IMR-90 (cell line): ENCODE results near the gene FAM20C. TPM values are rescaled to one million over a fixed set of nuclear protein-coding genes. Genes with fewer than 3 reads are reported as not detected.

ENCODE experiments used
- ATAC-seq: fragments of 200-7000 bp; cut with Tn5 transposase; 2 replicates; pipeline ENCODE4 v1.9.1; 2020; ENCODE audit warnings: low read depth, mild to moderate bottlenecking, moderate library complexity
- BruUV-seq: library from RNA; stranded (reverse); fragments of 400-500 nt; replicated peaks from 2 replicates; lab custom pipeline; 2021; lab: Mats Ljungman, UMichigan
- CTCF ChIA-PET: fragments of 300-600 bp; formaldehyde crosslinking; extraction: SDS; loops from one replicate; lab custom pipeline; 2021; ENCODE audit warnings: antibody characterized with exemption; lab: Yijun Ruan, JAX
- POLR2A ChIA-PET: fragments of 300-600 bp; sonication (Branson Sonifier 250); formaldehyde crosslinking; loops from one replicate; lab custom pipeline; 2022; ENCODE audit warnings: antibody characterized with exemption; ENCODE audit not compliant: unreplicated experiment; lab: Charles Lee
- DNase-seq: peaks from one replicate; pipeline ENCODE4 v3.0.0; 2013
- H2AFZ ChIP-seq: replicated peaks from 2 replicates; pipeline ENCODE3; 2013; ENCODE audit warnings: low read length, mild to moderate bottlenecking; ENCODE audit not compliant: poor library complexity
- H2AK5ac ChIP-seq: 2 replicates; pipeline ENCODE4 v1.6.1; 2013; ENCODE audit warnings: low read depth, low read length, inconsistent platforms
- H2AK9ac ChIP-seq: replicated peaks from 2 replicates; pipeline ENCODE3; 2013; ENCODE audit warnings: mild to moderate bottlenecking, low read depth, low read length, moderate library complexity; ENCODE audit not compliant: poor library complexity
- H2BK120ac ChIP-seq: 2 replicates; pipeline ENCODE4 v1.6.1; 2013; ENCODE audit warnings: low read depth, low read length, inconsistent platforms
- H2BK15ac ChIP-seq: 3 replicates; pipeline ENCODE4 v1.6.1; 2013; ENCODE audit warnings: low read depth, low read length, inconsistent platforms
- H2BK20ac ChIP-seq: 2 replicates; pipeline ENCODE4 v1.6.1; 2013; ENCODE audit warnings: low read depth, mild to moderate bottlenecking, inconsistent platforms, low read length, moderate library complexity
- H2BK5ac ChIP-seq: 2 replicates; pipeline ENCODE4 v1.6.1; 2013; ENCODE audit warnings: mild to moderate bottlenecking, low read depth, low read length, inconsistent platforms; ENCODE audit not compliant: poor library complexity, severe bottlenecking
- H3K14ac ChIP-seq: replicated peaks from 2 replicates; pipeline ENCODE4 v1.6.1; 2013; ENCODE audit warnings: low read depth, low read length, inconsistent platforms
- H3K18ac ChIP-seq: 2 replicates; pipeline ENCODE4 v1.6.1; 2013; ENCODE audit warnings: low read depth, low read length, control low read depth
- H3K23ac ChIP-seq: 2 replicates; pipeline ENCODE4 v1.6.1; 2013; ENCODE audit warnings: low read depth, low read length, inconsistent platforms
- H3K27ac ChIP-seq: 2 replicates; pipeline ENCODE4 v1.5.1; 2013; ENCODE audit warnings: mild to moderate bottlenecking, control low read depth, low read length; ENCODE audit not compliant: insufficient read depth
- H3K27me3 ChIP-seq: 2 replicates; pipeline ENCODE4 v1.6.1; 2013; ENCODE audit warnings: low read length; ENCODE audit not compliant: control insufficient read depth, insufficient read depth
- H3K36me3 ChIP-seq: 2 replicates; pipeline ENCODE4 v1.6.1; 2013; ENCODE audit warnings: low read length, mixed read lengths; ENCODE audit not compliant: control insufficient read depth, insufficient read depth
- H3K4ac ChIP-seq: 2 replicates; pipeline ENCODE4 v1.6.1; 2013; ENCODE audit warnings: low read depth, low read length, inconsistent platforms
- H3K4me1 ChIP-seq: 2 replicates; pipeline ENCODE4 v1.6.1; 2013; ENCODE audit warnings: low read length, mixed read lengths; ENCODE audit not compliant: control insufficient read depth, insufficient read depth
- H3K4me2 ChIP-seq: 2 replicates; pipeline ENCODE4 v1.6.1; 2013; ENCODE audit warnings: low read depth, mild to moderate bottlenecking, control low read depth, low read length, moderate library complexity
- H3K4me3 ChIP-seq: 2 replicates; pipeline ENCODE4 v1.5.1; 2013; ENCODE audit warnings: low read depth, mild to moderate bottlenecking, control low read depth, low read length, moderate library complexity; ENCODE audit not compliant: insufficient read depth
- H3K56ac ChIP-seq: 2 replicates; pipeline ENCODE4 v1.6.1; 2013; ENCODE audit warnings: low read length, inconsistent platforms; ENCODE audit not compliant: insufficient read depth; ENCODE audit errors: extremely low read depth
- H3K79me1 ChIP-seq, 2 experiments: 2 replicates each; pipeline ENCODE4 v1.6.1; 2013; ENCODE audit warnings: low read length in 2 of 2, inconsistent platforms in 1 of 2, low read depth in 1 of 2
- H3K9ac ChIP-seq: 2 replicates; pipeline ENCODE4 v1.6.1; 2013; ENCODE audit warnings: low read depth, low read length, control low read depth
- H3K9me1 ChIP-seq: 2 replicates; pipeline ENCODE4 v1.6.1; 2013; ENCODE audit warnings: low read length, inconsistent platforms; ENCODE audit not compliant: insufficient read depth
- H3K9me3 ChIP-seq: 2 replicates; pipeline ENCODE4 v1.6.1; 2013; ENCODE audit warnings: low read length; ENCODE audit not compliant: control insufficient read depth, insufficient read depth
- H4K20me1 ChIP-seq: 2 replicates; pipeline ENCODE4 v1.6.1; 2013; ENCODE audit warnings: low read length, inconsistent platforms; ENCODE audit not compliant: insufficient read depth
- H4K5ac ChIP-seq: 2 replicates; pipeline ENCODE4 v1.6.1; 2013; ENCODE audit warnings: mild to moderate bottlenecking, low read depth, low read length, control low read depth
- H4K8ac ChIP-seq, 2 experiments: 2 replicates each; pipeline ENCODE4 v1.6.1; 2013; ENCODE audit warnings: low read depth in 2 of 2, low read length in 2 of 2, control low read depth in 1 of 2, inconsistent platforms in 1 of 2
- H4K91ac ChIP-seq: 2 replicates; pipeline ENCODE4 v1.6.1; 2013; ENCODE audit warnings: low read depth, low read length, inconsistent platforms; ENCODE audit not compliant: insufficient read depth
- BHLHE40 ChIP-seq: fragments of 150-350 bp; IDR thresholded peaks from 2 replicates; pipeline ENCODE4 v1.6.1; 2016; ENCODE audit warnings: mild to moderate bottlenecking, low read depth, low read length
- CEBPB ChIP-seq: IDR thresholded peaks from 2 replicates; pipeline ENCODE4 v1.6.1; 2012; ENCODE audit warnings: low read depth, low read length, improper control_type of control experiment
- CHD1 ChIP-seq: IDR thresholded peaks from 2 replicates; pipeline ENCODE4 v1.6.1; 2012; ENCODE audit warnings: low read depth, low read length, improper control_type of control experiment
- CTCF ChIP-seq: conservative IDR thresholded peaks from 2 replicates; pipeline ENCODE4 v1.5.1; 2012; ENCODE audit warnings: mild to moderate bottlenecking, low read depth, low read length, improper control_type of control experiment
- ELK1 ChIP-seq: fragments of 150-350 bp; IDR thresholded peaks from 2 replicates; pipeline ENCODE4 v1.6.1; 2016; ENCODE audit warnings: low read depth, mild to moderate bottlenecking, low read length, moderate library complexity, borderline replicate concordance
- FOS ChIP-seq: fragments of 150-350 bp; IDR thresholded peaks from 2 replicates; pipeline ENCODE4 v1.6.1; 2016; ENCODE audit warnings: low read depth, low read length
- MAFK ChIP-seq: IDR thresholded peaks from 2 replicates; pipeline ENCODE4 v1.6.1; 2012; ENCODE audit warnings: low read depth, low read length, improper control_type of control experiment
- MAZ ChIP-seq: IDR thresholded peaks from 2 replicates; pipeline ENCODE4 v1.6.1; 2012; ENCODE audit warnings: low read depth, mild to moderate bottlenecking, low read length, improper control_type of control experiment, moderate library complexity, borderline replicate concordance
- MXI1 ChIP-seq: IDR thresholded peaks from 2 replicates; pipeline ENCODE4 v1.6.1; 2012; ENCODE audit warnings: low read depth, mild to moderate bottlenecking, low read length, moderate library complexity, borderline replicate concordance
- NFE2L2 ChIP-seq: fragments of 150-350 bp; IDR thresholded peaks from 2 replicates; pipeline ENCODE4 v1.6.1; 2016; ENCODE audit warnings: low read depth, mild to moderate bottlenecking, low read length
- POLR2A ChIP-seq: IDR thresholded peaks from 2 replicates; pipeline ENCODE4 v1.6.1; 2012; ENCODE audit warnings: mild to moderate bottlenecking, low read depth, low read length
- RAD21 ChIP-seq: IDR thresholded peaks from 2 replicates; pipeline ENCODE4 v1.6.1; 2012; ENCODE audit warnings: low read length, improper control_type of control experiment
- RCOR1 ChIP-seq: IDR thresholded peaks from 2 replicates; pipeline ENCODE4 v1.6.1; 2012; ENCODE audit warnings: mild to moderate bottlenecking, low read length, improper control_type of control experiment; ENCODE audit not compliant: insufficient replicate concordance
- RFX5 ChIP-seq: IDR thresholded peaks from 2 replicates; pipeline ENCODE4 v1.8.0; 2012; ENCODE audit warnings: low read depth, mild to moderate bottlenecking, low read length, moderate library complexity
- SMC3 ChIP-seq: fragments of 150-350 bp; IDR thresholded peaks from 2 replicates; pipeline ENCODE4 v1.6.1; 2016; ENCODE audit warnings: low read depth, mild to moderate bottlenecking, antibody characterized with exemption, low read length, moderate library complexity
- USF2 ChIP-seq: fragments of 150-350 bp; IDR thresholded peaks from 2 replicates; pipeline ENCODE4 v1.6.1; 2017; ENCODE audit warnings: mild to moderate bottlenecking, antibody characterized with exemption, low read length, low read depth
- WGBS, 2 experiments: methylation state at CpG; one replicate each; pipeline versions ENCODE4 v1.1.5 to v1.1.7; 2013; ENCODE audit warnings: missing lambda C conversion rate in 2 of 2; ENCODE audit not compliant: insufficient read length in 1 of 2; ENCODE audit errors: extremely low coverage in 2 of 2; 5-methylcytosine and 5-hydroxymethylcytosine counted together
- dilution Hi-C: fragments of 300-500 bp; cut with HindIII; formaldehyde crosslinking; loops from one replicate; pipeline ENCODE4 v1.14.3; 2018; ENCODE audit warnings: low sequenced_read_pairs; ENCODE audit not compliant: unreplicated experiment
- in situ Hi-C: fragments of 300-500 bp; cut with MboI; formaldehyde crosslinking; loops from 3 replicates; pipeline ENCODE4 v1.14.3; 2019; ENCODE audit warnings: low sequenced_read_pairs, inconsistent platforms, mixed read lengths
- intact Hi-C: fragments of 100-400 bp; cut with micrococcal nuclease; formaldehyde crosslinking; loops from 2 replicates; pipeline ENCODE4 v1.10.0; 2022
- polyA plus RNA-seq, 3 experiments: library from polyadenylated mRNA; depleted of rRNA; stranded (reverse); fragments of >200 nt; gene quantifications; 2 replicates each; pipeline ENCODE4 v1.2.3, GENCODE V29; 2012; ENCODE audit warnings: low replicate concordance in 1 of 3
- total RNA-seq: library from RNA; depleted of rRNA; stranded (reverse); fragments of >200 nt; gene quantifications from 2 replicates; pipeline ENCODE4 v1.2.3, GENCODE V29; 2012

FAM20C gene
- total and polyA plus RNA-seq, 2 of the 4 experiments (the other 2 are of a cell fraction) = 7.7 to 36.6 TPM

GRCh38 chr7:252216-252965 is 60.0 kb downstream of the FAM20C start:
- peaks cover 97% of the 10 kb centered on the region for H3K36me3 ChIP-seq

More at GRCh38 chr7:252216-252965, 60.0 kb downstream of the FAM20C start:
- ChIA-PET CTCF (no interaction called here), POLR2A (no interaction called here)
- Histone ChIP-seq H4K91ac (no peak overlapping the region), H3K79me1 (no peaks in the 10 kb centered on the region), H4K5ac (no peak overlapping the region), H3K9me3 (no peaks in the 10 kb centered on the region), H3K14ac (no peak overlapping the region), H3K9me1 (no peaks in the 10 kb centered on the region), H4K8ac (no peak overlapping the region), H2BK120ac (no peak overlapping the region), H2AK9ac (no peak overlapping the region), H2BK15ac (no peak overlapping the region), H3K9ac (no peak overlapping the region), H3K27ac (no peak overlapping the region), H3K4me1 (no peaks in the 10 kb centered on the region), H4K20me1 (no peaks in the 10 kb centered on the region; the same call in 1 of the 2 replicates), H2AFZ (no peak overlapping the region), H3K56ac (no peak overlapping the region), H2BK20ac (no peak overlapping the region), H3K23ac (no peak overlapping the region), H2BK5ac (no peak overlapping the region), H3K27me3 (no peaks in the 10 kb centered on the region), H3K4me3 (no peak overlapping the region), H2AK5ac (no peak overlapping the region), H3K18ac (no peak overlapping the region), H3K4ac (no peak overlapping the region), H3K4me2 (no peak overlapping the region)
- intact Hi-C loops = no loop called here
- BruUV-seq = no TSS peak
- TF ChIP-seq POLR2A = no peak
- no peak for TF ChIP-seq ELK1
- no peak for TF ChIP-seq SMC3
- no peak for TF ChIP-seq CHD1
- no peak for TF ChIP-seq RCOR1
- TF ChIP-seq CTCF = no peak
- no peak for TF ChIP-seq MAFK
- no peak for TF ChIP-seq MAZ
- TF ChIP-seq NFE2L2 = no peak
- TF ChIP-seq USF2 = no peak
- no peak for TF ChIP-seq MXI1
- no peak for TF ChIP-seq BHLHE40
- no peak for TF ChIP-seq FOS
- no peak for TF ChIP-seq CEBPB
- no peak for TF ChIP-seq RAD21
- no peak for TF ChIP-seq RFX5
- ATAC-seq (no peak), DNase-seq (no peak)
- dilution Hi-C loops = no loop called here
- in situ Hi-C loops = no loop called here
- WGBS, 2 experiments = 83% methylated on average over 9 of the region's 29 CpGs; no CpG with 5 or more reads in 1 of the 2 experiments
